ENCODE measurements around the gene NALF2. TPM values are rescaled to one million over a fixed set of nuclear protein-coding genes. Genes with fewer than 3 reads are reported as not detected.

Gene NALF2
- total and polyA plus RNA-seq, 2 donors (not counting 1 experiment from before 2014, with no cell fraction given): not detected

DNA sequence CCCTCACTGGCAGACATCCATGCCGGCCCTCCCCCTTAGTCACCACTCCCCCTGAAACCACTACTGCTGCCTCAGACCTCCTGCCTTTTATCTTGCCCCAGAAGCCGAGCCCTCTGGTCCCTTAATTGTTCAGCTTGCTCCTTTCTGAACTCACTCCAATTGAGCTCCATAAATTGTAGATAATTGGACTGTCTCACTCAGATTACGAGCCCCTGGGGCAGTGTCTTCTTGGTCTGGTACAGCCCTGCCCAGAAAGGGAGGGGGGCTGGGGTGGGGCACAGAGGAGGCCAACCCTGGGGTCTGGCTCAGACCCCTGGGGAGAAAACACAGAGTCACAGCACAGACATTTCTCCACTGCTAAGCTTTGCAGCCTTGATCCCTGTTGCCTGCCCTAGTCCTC is 39.4 kb downstream of the NALF2 start:
- Histone ChIP-seq H2AFZ (ENCODE audit: low read length) (no peak overlapping the region), H3K79me2 (ENCODE audit: control insufficient read depth, insufficient read depth, low read length) (no peaks in the 10 kb centered on the region), H3K27me3 (ENCODE audit: control insufficient read depth, insufficient read depth, low read length) (no peaks in the 10 kb centered on the region), H3K9ac (ENCODE audit: insufficient read depth, low read length) (no peak overlapping the region), H3K4me1 (ENCODE audit: control insufficient read depth, extremely low read depth, insufficient read depth, low read length) (no peaks in the 10 kb centered on the region), H3K4me3 (replicated peaks in 1 of 4; ENCODE audit: control extremely low read depth in 1 of 4, insufficient read depth in 1 of 4, low read depth in 3 of 4, low read length in 4 of 4) (no peak overlapping the region), H3K36me3 (ENCODE audit: control insufficient read depth, insufficient read depth, low read length) (no peaks in the 10 kb centered on the region), H3K27ac (ENCODE audit: insufficient read depth, low read length) (no peak overlapping the region), H3K4me2 (ENCODE audit: extremely low read depth, insufficient read depth, low read length) (no peak overlapping the region), H3K9me3 (ENCODE audit: control insufficient read depth, insufficient read depth, low read depth, low read length) (no peaks in the 10 kb centered on the region), H4K20me1 (ENCODE audit: control insufficient read depth, extremely low read depth, insufficient read depth, low read length) (no peaks in the 10 kb centered on the region)
- DNase-seq (ENCODE audit: low read depth in 2 of 2): no peak
- TF ChIP-seq, protein P1, sequence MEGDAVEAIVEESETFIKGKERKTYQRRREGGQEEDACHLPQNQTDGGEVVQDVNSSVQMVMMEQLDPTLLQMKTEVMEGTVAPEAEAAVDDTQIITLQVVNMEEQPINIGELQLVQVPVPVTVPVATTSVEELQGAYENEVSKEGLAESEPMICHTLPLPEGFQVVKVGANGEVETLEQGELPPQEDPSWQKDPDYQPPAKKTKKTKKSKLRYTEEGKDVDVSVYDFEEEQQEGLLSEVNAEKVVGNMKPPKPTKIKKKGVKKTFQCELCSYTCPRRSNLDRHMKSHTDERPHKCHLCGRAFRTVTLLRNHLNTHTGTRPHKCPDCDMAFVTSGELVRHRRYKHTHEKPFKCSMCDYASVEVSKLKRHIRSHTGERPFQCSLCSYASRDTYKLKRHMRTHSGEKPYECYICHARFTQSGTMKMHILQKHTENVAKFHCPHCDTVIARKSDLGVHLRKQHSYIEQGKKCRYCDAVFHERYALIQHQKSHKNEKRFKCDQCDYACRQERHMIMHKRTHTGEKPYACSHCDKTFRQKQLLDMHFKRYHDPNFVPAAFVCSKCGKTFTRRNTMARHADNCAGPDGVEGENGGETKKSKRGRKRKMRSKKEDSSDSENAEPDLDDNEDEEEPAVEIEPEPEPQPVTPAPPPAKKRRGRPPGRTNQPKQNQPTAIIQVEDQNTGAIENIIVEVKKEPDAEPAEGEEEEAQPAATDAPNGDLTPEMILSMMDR (conservative IDR thresholded peaks at IDR 0.05 in 1 of 2, IDR thresholded peaks at IDR 0.05 in 1 of 2; ENCODE audit: low read depth in 1 of 2, low read length in 2 of 2): no peak
- no peak for TF ChIP-seq EZH2 (IDR thresholded peaks at IDR 0.05; ENCODE audit: low read length, missing control alignments)

DNA sequence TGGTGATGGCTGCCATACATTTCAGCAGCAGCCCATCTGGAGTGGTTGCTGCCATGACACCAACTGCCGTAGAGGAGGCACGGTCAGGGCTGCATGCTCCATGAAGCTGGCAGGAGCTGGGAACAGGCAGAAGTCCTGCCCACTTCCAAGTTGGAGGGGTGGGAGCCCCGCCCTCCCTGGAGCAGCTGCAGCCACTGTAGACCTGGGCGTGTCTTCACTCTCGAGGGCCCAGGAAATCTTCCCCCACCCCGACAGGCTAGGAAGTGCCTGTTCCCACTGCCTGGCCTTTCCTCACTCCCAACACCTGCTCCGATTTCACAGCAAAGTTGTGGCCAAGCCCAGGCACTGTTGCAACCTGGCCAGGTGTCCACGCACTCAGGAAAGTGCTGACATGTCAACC is 42.3 kb downstream of the NALF2 start:
- Histone ChIP-seq H3K4me1 (ENCODE audit: control insufficient read depth, extremely low read depth, insufficient read depth, low read length) (no peaks in the 10 kb centered on the region), H3K4me3 (replicated peaks in 1 of 4; ENCODE audit: control extremely low read depth in 1 of 4, insufficient read depth in 1 of 4, low read depth in 3 of 4, low read length in 4 of 4) (no peak overlapping the region), H3K27ac (ENCODE audit: insufficient read depth, low read length) (no peak overlapping the region), H2AFZ (ENCODE audit: low read length) (no peak overlapping the region), H3K9ac (ENCODE audit: insufficient read depth, low read length) (no peak overlapping the region), H4K20me1 (ENCODE audit: control insufficient read depth, extremely low read depth, insufficient read depth, low read length) (no peaks in the 10 kb centered on the region), H3K27me3 (ENCODE audit: control insufficient read depth, insufficient read depth, low read length) (no peaks in the 10 kb centered on the region), H3K9me3 (ENCODE audit: control insufficient read depth, insufficient read depth, low read depth, low read length) (no peaks in the 10 kb centered on the region), H3K79me2 (ENCODE audit: control insufficient read depth, insufficient read depth, low read length) (no peaks in the 10 kb centered on the region), H3K4me2 (ENCODE audit: extremely low read depth, insufficient read depth, low read length) (no peak overlapping the region), H3K36me3 (ENCODE audit: control insufficient read depth, insufficient read depth, low read length) (no peaks in the 10 kb centered on the region)
- TF ChIP-seq EZH2 (IDR thresholded peaks at IDR 0.05; ENCODE audit: low read length, missing control alignments): no peak
- TF ChIP-seq, protein P1 (conservative IDR thresholded peaks at IDR 0.05 in 1 of 2, IDR thresholded peaks at IDR 0.05 in 1 of 2; ENCODE audit: low read depth in 1 of 2, low read length in 2 of 2): no peak
- no peak for DNase-seq (ENCODE audit: low read depth in 2 of 2)

DNA sequence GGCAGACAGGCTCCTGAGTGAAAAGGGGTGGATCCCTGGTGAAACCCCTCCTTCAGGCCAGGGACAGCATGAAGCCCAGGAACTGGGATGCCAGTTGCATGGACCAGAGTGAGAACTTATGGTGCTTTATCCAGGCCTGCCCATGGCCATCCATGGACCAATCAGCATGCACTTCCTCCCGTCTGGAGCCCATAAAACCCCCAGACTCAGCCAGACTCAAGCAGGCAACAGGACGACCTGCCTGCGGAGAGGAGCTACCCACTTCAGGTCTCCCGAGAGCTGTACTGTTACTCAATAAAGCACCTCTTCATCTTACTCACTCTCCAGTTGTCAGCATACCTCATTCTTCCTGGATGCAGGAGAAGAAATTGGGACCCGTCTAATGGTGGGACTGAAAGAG is 42.9 kb downstream of the NALF2 start:
- Histone ChIP-seq H3K27ac (ENCODE audit: insufficient read depth, low read length) (no peak overlapping the region), H3K9ac (ENCODE audit: insufficient read depth, low read length) (no peak overlapping the region), H3K36me3 (ENCODE audit: control insufficient read depth, insufficient read depth, low read length) (no peaks in the 10 kb centered on the region), H2AFZ (ENCODE audit: low read length) (no peak overlapping the region), H3K9me3 (ENCODE audit: control insufficient read depth, insufficient read depth, low read depth, low read length) (no peaks in the 10 kb centered on the region), H3K4me2 (ENCODE audit: extremely low read depth, insufficient read depth, low read length) (no peak overlapping the region), H4K20me1 (ENCODE audit: control insufficient read depth, extremely low read depth, insufficient read depth, low read length) (no peaks in the 10 kb centered on the region), H3K27me3 (ENCODE audit: control insufficient read depth, insufficient read depth, low read length) (no peaks in the 10 kb centered on the region), H3K4me1 (ENCODE audit: control insufficient read depth, extremely low read depth, insufficient read depth, low read length) (no peaks in the 10 kb centered on the region), H3K79me2 (ENCODE audit: control insufficient read depth, insufficient read depth, low read length) (no peaks in the 10 kb centered on the region), H3K4me3 (replicated peaks in 1 of 4; ENCODE audit: control extremely low read depth in 1 of 4, insufficient read depth in 1 of 4, low read depth in 3 of 4, low read length in 4 of 4) (no peak overlapping the region)
- TF ChIP-seq, protein P1 (conservative IDR thresholded peaks at IDR 0.05 in 1 of 2, IDR thresholded peaks at IDR 0.05 in 1 of 2; ENCODE audit: low read depth in 1 of 2, low read length in 2 of 2): no peak
- no peak for TF ChIP-seq EZH2 (IDR thresholded peaks at IDR 0.05; ENCODE audit: low read length, missing control alignments)
- no peak for DNase-seq (ENCODE audit: low read depth in 2 of 2)

All from fibroblast of lung (primary cell).